ENCODE data around the gene PHIP.

PHIP gene

DNA sequence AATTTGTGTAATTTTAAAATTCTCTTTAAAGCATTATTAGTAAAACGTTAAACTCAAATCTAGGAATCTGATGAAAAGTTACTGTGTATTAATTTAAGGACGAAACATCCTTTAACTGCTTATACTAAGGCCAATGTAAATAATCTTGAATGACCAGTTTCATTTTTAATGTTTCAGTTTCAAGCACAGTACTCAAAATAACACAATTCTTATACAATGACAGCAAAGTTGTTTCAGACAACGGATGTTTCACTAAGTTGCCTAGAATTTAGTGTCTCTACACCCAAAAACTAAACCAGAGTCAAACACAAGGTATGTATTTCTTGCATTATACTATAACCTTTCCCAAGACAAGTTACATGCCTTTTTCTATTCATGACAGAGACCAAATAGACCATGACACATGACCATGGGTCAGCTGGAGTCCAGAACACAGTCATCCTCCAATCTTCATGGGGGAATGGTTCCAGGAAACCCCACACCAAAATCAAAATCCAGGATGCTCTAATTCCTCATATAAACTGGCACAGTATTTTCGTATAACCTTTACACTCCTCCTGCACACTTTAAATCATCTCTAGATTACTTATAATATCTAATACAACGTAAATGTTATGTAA, 7.7 kb downstream of the PHIP start:
- no peak for DNase-seq

DNA sequence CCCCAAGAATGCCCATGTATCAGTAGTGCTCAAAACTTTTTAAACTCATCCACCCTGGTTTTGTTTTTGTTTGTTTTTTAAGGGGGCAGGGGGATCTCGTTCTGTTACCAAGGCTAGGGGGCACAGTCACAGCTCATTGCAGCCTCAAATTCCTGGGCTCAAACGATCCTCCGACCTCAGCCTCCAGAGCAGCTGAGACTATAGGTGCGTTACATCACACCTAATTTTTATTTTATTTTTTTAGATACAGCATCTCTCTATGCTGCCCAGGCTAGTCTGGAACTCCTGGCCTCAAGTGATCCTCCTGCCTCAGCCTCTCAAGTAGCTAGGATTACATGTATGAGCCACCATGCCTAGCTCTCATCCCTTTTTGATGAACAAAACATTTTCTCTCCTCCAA, 11.2 kb downstream of the PHIP start:
- no peak for DNase-seq

DNA sequence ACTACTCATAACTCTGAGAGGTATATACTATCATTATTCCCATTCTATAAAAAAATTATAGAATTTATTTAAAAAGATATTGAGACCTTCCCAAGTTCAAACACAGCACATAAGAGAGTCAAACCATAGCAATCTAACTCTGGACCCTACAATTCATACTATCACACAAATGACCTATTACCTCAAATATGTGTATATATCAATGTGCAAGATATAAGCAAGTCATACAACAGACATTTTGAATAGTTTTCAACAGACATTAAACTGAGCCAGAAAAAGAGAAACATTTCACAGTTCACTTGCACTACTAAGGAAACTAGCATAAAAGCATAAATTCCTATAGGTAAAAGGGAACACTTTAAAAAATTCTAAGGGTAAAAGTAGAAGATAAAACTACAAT, 11.7 kb downstream of the PHIP start:
- DNase-seq, result no peak

DNA sequence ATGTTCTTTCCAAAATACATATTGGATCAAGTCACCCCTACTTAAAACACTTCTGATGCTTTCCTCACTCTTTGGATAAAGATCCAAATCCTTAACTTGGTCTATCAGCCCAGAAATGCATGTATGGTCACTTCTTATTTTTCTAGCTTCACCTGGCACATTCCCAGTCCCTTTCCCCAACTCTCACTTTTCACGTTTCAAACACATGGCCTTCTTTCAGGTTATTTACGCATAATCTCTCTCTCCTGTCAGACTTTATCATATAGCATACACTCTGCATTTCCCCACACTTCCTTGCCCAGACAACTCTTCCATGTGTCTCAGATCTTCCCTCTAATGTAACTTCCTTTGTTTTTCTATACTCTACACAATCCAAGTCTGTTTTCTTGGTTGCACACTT, 12.8 kb downstream of the PHIP start:
- DNase-seq, result no peak

DNA sequence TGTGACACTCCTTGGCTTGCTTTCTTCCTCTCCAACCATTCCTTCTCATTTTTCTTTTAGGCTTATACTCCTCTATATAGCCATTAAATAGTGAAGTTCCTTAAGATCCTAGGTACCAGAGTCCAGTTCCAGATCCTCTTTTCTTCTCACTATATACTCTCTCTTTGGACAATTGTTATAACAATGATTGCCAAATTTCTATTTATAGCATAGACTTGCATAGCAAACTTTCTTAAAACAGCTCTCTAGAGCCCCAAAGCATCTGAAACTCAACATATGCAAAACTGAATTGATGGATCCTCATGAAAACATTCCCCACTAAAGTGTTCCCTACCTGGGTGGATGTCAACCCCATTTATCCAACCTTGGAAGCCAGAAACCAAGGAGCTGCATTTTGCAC, 13.4 kb downstream of the PHIP start:
- DNase-seq, result no peak

DNA sequence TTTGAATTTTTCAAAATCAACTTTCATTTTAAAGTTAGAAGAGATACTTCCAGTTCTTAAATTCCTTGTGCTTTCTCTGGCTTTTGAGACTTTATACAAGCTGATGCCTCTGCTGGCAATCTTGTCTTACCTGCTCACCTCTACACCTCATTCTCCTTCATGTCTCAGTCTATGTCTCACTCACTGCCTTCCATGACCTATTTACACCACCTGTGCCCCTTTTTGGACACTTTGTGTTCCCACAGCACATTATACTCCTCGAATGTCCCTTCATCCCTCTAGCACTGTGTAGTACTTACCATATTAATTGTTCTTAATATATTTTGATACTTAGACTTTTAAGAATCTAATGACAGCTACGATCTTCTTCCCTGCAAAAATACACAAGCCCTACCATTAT, 15.3 kb downstream of the PHIP start:
- no peak for DNase-seq

DNA sequence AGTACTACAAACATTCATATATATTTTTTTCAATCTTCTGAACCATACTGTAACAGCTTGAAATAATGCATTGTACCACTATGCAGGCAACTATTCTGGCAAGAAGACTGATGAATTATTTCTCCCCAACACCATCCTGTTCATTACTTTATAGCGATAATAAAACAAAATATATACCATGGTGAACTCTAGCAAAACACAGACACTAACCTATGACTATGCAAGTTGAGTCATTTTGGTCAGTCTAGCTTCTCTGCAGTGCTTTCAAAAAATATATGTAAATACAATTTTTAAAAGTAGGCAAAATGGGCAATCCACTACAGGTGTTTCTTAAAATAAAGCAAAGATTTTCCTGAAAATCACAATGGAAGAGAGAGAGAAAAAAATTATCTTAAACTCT, 20.3 kb downstream of the PHIP start:
- DNase-seq, result no peak

DNA sequence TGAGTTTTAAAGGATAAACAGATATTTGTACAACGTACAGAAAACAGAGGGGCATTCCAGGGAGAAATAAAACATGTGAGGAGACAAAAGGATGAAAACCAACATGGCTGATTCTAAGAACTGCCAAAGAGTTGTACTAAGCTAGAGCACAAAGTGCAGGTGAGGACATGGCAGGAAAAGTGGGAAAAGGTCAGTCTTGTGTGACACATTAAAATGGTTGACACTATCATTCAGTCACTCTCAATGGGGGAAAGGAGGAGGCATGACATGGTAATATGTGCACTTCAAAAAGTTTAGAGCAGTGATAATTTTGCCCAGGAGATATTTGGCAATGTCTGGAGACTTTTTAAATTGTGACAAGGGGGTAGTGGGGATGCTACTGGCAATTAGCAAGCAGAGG, 21.8 kb downstream of the PHIP start:
- no peak for DNase-seq

DNA sequence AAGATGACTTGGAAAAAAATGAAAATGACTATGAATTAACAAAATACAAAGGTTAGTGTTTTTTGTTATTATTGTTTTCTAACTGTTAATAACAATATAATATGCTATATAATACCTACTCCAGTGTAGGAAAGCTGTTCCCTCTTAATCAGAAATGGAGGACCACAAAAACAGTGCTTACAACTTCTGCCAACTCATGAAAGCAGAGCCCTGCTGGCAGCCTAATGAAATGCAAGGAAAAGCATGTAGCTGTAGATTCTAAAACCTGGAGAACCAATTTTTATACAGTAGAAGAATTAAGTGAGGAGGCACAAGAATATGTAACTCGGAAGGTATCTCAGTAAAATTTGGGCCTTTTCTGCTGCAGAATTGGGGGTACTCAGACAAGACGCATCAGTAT, 29.4 kb downstream of the PHIP start:
- no peak for DNase-seq

DNA sequence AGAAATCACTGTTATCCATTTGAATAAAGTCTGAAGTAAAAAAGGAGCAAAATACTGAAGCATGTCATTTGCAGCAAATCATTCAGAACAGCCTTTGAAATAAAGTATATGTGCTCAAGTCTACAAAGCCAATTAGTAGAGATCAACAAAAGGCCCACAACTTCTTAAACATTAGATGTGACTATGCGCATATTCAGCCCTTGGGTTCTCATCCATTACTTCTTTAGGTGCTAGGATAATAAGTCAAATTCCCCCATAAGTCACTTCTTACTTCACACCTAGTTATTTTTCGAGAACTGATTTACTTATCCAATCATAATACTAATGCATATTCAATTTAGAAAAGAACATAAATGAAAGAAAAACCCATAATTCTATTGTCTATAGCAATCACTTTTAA, 31.0 kb downstream of the PHIP start:
- DNase-seq, result no peak

DNA sequence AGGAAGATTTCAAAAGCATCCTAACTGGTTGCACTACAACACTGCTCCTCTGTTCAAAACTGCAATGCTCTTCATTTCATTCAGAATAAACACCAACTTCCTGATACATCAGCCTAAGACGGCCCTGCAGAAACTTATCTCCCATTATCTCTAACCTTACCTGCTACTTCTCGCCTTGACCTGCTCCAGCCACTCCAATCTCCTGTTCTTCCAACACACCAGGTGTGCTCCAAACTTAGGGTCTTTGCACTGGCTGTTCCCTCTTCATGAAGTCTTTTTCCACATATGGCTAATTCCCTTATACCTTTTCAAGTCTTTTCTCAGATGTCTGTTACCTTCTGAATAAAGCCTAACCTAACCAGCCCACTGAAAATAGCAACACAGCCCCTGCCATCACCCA, 32.1 kb downstream of the PHIP start:
- no peak for DNase-seq

DNA sequence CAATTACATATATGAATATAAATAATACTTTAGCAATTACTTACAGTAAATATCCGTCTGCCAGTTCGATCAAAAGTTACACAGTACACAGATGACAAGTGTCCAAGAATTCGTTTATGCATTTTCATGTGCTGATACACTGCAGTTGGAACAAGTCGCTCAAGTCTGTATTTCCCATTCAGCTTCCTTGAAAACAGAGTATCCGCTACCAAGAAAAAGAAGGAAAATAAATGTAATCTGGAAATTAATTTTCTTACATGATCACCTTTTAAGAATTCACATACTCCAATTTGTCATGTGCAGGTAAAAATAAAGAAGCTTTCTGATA, 35.3 kb downstream of the PHIP start:
- DNase-seq, result no peak

DNA sequence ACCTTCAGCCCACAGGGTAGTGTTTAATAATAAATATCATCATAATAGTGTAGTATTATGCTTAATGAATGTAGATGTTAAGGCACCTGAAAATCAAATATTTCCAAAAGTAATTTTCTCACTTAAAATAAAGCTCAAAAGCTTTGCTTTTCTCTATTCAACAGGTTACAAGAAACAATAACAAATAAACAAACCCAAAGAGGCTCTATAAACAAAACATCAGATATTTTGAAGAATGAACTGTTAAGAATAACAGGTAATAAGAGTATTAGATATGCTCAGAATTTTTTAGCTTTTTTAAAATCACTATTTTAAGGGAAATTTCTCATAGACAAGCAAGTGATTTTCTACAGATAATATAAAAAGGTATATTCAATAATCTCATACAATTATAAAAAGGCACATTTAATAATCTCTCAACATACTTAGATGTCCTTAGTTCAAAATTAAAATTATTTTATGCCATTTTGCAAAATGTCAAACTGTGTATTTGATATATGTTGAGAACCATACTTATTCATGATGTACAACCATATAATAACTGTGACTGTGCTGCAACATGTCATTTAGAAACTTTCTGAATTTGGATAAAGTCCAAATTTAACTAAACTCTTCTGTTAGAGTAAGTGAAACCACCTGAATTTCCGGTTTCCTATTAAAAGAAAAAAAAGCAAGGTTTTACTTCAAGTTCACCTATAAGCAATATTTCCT, 35.8 kb downstream of the PHIP start:
- no peak for DNase-seq

DNA sequence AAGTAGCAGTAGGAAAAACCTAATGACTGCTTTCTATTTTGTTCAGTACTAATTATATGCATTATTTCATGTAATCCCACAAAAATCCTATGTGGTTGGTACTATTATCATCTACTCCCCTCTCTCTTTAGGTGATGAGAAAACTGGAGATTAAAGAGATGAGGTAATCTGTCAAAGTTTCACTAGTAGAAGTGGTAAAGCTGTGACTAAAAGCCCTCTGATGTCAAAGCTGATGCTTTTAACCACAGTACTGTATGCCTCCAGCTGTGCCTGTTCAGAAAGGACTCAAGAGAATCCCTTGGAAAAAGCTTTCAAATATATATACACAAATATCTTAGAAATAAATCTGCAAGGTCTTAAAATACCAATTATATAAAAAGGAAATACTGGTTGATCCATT, 38.0 kb downstream of the PHIP start:
- DNase-seq, result no peak

DNA sequence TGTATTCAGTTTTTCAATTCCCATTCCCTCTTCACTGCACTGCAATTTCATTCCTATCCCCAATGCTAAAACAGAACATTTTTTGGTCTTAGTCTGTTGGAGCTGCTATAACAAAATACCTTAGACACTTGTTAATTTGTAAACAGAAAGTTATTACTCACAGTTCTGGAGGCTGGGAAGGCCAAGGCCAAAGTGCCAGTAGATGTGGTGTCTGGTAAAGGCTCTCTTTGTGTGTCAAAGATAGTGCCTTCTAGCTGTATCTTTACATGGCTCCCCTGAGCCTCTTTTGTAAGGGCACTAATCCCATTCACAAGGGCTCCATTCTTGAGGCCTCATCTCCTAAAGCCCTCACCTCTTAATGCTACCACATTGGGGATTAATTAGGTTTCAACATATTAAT, 40.0 kb downstream of the PHIP start:
- no peak for DNase-seq

DNA sequence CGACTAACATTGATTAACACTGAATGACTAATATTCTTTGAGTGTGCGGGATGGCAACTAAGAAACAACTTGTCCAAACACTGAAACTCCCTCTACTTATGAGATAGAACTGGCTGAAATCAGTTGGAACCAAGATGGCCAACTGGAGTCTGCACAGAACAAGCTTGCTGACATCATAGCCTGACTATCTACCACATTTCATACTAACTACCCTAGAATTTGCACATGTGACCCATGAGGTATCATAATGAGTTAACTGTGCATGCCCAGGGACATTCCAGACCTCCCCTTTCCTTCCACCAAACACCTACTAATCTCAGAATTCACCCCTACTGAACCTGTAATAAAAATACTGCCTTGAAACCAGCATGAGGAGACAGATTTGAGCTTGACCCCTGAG, 43.2 kb downstream of the PHIP start:
- DNase-seq, result no peak

DNA sequence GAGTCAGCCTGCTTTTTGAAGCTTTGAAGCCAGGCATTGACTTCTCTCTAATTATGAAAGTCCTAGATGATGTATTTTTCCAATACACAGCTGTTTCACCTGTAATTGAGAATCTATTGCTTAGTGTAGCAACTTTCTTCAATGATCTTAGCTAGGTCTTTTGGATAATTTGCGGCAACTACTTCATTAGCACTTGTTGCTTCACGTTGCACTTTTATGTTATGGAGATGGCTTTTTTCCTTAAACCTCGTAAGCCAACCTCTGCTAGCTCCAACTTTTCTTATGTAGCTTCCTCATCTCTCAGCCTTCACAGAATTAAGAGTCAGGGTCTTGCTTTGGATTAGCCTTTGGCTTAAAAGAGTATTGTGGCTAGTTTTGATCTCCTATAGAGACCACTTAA, 44.8 kb downstream of the PHIP start:
- DNase-seq, result no peak

DNA sequence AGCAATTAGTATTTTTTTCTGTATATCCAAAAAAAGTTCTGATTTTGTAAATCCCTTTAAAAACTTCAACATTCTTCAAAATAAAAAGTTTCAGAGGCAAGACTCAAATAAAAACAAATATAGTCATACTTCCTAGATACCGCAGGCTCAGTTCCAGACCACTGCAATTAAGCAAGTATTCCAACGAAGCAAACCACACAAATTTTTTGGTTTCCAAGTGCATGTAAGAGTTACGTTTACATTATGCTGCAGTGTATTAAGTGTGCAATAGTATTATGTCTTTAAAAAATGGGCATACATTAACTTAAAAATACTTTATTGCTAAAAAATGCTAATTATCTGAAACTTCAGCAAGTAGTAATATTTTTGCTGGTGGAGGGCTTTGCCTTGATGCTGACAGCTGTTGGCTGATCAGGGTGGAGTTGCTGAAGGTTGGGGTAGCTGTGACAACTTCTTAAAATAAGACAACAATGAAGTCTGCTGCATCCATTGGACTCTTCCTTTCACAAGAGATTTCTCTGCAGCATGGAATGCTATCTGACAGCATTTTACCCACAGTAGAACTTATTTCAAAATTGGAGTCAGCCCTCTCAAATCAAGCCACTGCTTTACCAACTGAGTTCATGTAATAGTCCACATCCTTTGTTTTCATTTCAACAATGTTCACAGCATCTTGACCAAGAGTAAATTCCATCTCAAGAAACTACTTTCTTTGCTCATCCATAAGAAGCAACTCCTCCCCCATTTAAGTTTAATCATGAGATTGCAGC, 46.0 kb downstream of the PHIP start:
- DNase-seq, result no peak

DNA sequence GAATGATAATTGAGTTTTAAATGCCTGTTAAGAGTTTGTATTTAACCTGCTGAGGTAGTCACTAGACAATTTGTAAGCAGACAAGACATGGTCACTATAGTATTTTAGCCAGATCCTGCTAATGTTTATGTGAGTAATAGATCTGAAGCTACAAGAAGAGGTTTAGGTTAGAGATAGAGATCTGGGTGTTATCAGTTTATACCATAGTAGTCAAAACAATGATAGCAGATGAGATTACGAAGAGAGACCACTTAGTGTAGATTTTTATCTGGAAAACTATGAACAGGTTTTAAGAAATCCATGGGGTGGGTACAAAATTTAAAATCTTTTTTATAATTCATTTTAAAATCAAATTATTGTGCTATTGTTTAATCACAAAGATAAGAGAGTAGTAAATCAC, 47.5 kb downstream of the PHIP start:
- DNase-seq, result no peak

DNA sequence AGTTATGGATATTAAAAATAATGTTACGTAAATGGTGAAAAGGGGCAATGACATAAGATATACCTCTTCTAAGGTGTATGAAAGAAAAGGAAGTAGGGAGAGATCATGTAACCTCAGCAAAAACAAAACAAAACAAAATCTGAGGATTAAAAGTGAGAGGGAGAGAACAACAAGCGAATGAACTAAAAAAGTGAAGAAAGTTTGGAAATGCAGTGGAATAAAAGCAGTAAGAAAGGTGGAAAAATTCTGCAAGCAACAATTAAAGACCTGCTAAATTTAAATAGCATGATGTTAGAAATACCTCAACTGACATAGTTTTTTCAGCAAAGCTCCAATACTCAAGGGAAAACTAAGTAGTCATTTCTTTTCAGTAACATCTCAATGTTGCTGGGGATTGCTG, 48.0 kb downstream of the PHIP start:
- DNase-seq, result no peak

DNA sequence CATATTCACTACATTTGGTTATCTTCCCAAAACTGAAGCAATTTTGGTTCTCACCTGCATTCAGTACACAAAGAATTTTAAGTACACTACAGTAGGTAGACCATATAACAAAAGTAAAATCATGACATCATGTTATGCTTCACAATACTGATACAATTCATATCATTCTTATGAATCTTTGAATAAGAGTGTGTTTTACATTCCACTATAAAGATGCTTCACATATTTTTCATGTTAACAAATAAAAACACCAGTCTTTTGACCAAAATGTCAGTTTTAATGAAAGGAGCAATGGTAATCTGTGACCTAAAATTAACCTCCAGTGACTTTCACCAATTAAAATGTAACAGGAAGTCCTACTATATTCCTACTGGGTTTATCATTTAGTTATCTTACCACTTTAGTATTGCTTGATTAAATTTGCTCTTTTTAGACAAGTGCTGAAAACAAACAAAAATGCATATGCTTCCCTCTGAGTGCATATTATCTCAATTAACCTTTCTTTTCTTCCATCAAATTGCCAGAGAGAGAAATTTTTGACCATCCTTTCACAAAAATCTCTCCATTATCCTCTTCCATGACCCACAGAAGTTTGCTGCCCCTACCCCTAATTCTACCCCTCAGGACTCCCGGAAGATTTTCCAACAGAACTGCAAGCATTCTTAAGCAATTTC, 49.3 kb downstream of the PHIP start:
- DNase-seq, result no peak

DNA sequence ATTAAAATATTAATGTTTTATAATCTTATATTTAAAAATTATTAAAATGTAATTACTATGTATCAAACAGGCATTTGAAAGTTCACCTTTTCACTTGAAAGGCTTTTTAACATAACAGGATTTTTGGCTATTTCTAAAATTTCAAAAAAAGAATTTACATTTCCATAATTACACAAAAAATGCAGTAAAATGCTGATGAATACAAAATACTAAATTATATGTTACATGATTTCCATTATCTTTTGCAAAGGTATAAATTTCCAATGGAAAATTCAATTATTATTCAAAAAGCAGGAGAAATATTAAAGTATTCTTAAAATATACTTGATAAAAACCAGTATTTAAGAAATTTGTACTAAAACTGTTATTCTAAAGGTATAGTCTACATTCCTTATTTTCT, 66.1 kb downstream of the PHIP start:
- DNase-seq, result no peak

DNA sequence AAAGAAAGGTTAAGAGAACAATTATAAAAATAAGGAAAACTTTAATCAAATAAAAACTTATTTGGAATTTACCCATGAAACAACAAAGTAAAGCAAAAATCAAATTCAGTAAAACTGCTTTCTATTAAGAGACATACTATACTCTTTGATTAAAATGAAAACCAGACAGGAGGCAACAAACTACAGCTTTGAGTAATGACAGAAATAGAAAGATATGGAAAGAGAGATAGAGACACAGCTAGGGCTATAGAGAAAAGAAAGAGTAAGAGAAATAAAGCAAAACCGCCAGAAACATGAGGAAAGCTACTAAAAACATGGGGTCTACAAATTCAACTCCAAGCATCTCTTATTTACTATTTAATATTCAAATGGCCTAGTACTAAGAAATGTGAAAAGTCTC, 67.6 kb downstream of the PHIP start:
- no peak for DNase-seq

DNA sequence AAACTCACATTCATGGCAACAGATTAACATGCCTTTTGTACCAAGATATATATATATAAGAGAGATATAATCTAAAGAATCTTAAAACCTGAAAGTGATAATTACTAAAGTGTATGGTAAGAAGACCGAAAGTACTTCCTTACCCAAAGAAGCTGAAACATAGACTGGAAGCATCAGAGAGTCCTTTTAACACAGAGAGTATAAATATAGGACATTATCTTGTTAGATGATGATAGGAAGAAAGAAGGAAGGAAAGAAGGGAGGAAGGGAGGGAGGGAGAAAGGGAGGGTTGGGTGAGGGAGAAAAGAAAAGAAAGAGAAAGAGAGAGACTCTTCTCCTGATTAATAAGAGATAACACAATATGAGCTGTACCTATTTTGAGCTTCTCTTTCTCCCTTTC, 68.2 kb downstream of the PHIP start:
- DNase-seq, result no peak

Data from activated effector memory CD4-positive, alpha-beta T cell treated with anti-CD3 and anti-CD28 coated beads, Interleukin-2, amount 50 U/mL, for 16 hours (primary cell).